GM19043 (cell line): Measurements from ENCODE around the gene TPX2.

Experiments
- ATAC-seq: cut with Tn5 transposase; IDR thresholded peaks from one replicate; pipeline ENCODE4 v1.9.1; 2021; ENCODE audit warnings: low read depth; ENCODE audit not compliant: unreplicated experiment

The TPX2 gene

GRCh38 chr20:31830406-31830981, 91.4 kb downstream of the TPX2 start:
- ATAC-seq, result no peak

DNA sequence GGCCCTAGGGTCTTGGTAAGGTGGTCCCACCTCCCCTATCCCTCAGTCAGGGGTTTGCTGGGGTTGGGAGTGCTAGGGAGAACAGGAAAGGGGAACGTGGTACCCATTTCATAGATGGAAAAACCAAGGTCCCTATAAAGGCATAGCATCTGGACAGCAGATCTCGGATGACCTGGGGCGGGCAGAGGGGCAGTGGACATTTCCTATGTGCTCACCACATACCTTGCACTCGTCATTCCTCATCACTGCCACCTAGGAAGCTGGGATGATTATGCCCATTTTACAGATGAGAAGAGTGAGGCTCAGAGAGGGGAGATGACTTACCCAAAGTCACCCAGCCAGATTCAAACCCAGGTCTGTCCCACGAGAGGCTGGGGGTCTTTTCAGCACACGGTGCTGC, 92.1 kb downstream of the TPX2 start:
- ATAC-seq, result no peak

DNA sequence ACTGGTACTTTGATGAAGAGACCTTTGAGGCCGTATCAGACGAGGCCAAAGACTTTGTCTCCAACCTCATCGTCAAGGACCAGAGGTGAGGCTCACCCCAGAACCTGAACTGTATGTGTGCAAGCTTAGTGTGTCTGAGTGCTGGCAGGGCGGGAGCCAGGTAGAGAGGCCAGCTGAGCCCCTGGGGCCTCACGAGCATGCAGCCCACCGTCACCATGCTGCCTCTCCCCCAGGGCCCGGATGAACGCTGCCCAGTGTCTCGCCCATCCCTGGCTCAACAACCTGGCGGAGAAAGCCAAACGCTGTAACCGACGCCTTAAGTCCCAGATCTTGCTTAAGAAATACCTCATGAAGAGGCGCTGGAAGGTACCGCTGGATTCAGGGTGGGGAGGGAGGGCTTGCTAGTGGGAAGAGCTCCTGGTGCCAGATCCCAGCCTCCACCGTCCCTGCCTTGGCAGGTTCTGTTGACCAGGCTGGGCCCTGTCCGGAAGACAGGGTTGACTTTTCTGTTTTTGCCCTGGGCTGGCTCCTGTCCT, 92.7 kb downstream of the TPX2 start:
- ATAC-seq, result no peak

- no peak for ATAC-seq
These were observed 94.2 kb downstream of the TPX2 start for GRCh38 chr20:31833130-31833930.

DNA sequence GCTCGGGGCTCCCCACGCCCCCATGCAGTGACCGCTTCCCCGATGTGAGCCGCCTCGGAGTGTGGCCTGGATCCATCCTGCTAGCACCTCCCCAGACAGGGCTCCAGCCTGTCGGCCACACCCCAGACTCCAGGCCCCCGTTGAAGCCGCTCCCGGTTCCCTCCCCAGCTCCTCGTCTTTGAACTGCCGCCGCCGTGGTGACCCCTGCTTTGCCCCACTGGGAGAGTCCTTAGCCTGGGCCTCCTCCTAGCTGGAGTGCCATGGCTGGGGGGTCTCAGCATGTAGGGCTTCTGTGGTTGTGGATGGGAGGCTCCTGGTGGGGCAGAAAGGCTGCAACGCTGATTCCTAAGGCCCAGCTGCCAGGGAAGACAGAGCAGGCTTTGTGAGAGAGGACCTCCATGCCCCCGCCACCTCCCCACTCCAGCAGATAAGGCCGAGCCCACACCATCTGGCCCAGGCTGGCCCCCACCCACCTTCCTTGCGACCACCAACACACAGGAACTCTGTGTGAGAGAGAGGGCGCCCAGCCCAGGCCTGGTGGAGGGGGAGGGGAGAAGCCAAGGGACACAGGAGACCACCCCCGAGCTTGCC, 94.9 kb downstream of the TPX2 start:
- no peak for ATAC-seq

DNA sequence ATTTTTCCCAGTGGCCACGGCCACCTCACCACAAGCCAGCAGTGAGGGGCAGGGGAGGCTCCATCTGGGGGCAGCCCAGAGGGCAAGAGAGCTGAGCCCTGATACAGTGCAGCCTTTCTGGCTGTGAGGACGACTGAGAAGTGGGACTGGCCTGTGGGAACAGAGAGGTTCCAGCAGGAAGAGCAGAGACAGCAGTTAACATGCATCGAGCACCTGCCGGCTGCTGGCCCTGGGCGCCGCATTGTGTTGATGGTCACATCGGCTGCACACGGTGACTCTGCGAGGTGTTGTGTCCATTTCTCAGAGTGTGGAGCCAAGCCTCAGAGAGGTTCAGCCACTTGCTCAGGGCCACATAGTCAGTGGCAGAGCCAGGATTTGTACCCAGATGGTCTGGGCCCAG, 96.5 kb downstream of the TPX2 start:
- no peak for ATAC-seq

GRCh38 chr20:31835977-31836852, 97.1 kb downstream of the TPX2 start:
- ATAC-seq, result peak; percentile 67

DNA sequence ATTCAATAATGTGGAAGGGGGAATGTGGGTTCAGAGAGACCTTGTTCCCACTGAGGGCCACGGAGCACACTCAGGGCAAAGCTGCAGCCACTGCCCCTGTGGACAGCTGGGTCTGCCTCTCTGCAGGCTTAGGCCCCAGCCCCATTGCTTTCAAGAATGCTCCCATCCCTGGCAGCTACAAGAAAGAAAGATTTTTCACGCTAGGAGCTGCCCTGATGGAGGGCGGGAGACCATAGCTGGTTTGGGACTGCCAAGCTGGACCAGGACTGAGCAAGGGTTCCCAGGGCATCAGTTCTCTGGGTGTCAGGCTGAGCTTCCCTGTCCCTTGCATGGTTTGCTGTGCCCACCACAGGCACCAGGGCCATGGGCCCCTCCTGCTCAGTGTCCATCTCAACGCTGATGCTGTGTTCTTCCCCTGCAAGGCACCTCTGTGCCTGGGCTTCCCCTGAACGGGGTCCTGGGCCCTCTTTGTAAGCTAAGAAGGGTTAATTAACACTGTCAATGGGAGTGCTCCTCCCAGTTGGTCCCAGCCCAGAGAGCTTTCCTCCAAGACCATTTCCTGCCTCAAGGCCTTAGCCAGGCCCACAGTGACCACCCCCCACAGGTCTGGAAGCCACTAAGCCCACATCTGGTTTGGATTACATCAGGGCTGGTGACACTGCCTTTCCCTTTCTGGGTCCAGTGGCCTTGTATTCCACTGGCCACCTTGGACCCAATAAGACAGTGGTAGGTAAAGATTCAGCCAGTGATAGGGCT, 97.9 kb downstream of the TPX2 start:
- no peak for ATAC-seq

DNA sequence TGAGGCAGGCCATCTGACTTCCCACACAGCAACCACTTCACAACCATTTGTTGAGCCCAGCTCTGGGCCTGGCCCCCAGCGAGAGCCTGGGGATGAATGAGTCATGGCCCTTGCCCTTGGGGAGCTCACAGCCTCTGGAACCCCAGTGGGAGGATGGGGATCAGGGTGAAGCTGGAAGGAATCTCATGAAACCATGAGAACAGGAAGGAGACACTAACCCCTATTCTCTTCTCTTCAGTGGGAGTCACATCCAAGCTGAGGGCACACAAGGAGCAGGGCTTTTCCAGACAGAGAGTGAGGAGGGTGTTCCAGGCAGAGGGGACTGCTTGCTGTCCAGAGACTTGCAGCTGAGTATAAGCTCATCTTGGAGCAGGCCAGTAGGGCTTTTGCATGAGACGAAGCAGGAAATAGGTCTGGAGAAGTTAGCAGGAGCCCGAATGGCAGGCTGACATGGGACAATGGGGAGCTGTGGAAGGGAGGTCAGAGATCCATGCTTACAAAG, 98.9 kb downstream of the TPX2 start:
- ATAC-seq, result no peak

- no peak for ATAC-seq
These were observed 99.7 kb downstream of the TPX2 start for GRCh38 chr20:31838646-31839292.

GRCh38 chr20:31839782-31840487, 100.8 kb downstream of the TPX2 start:
- no peak for ATAC-seq

DNA sequence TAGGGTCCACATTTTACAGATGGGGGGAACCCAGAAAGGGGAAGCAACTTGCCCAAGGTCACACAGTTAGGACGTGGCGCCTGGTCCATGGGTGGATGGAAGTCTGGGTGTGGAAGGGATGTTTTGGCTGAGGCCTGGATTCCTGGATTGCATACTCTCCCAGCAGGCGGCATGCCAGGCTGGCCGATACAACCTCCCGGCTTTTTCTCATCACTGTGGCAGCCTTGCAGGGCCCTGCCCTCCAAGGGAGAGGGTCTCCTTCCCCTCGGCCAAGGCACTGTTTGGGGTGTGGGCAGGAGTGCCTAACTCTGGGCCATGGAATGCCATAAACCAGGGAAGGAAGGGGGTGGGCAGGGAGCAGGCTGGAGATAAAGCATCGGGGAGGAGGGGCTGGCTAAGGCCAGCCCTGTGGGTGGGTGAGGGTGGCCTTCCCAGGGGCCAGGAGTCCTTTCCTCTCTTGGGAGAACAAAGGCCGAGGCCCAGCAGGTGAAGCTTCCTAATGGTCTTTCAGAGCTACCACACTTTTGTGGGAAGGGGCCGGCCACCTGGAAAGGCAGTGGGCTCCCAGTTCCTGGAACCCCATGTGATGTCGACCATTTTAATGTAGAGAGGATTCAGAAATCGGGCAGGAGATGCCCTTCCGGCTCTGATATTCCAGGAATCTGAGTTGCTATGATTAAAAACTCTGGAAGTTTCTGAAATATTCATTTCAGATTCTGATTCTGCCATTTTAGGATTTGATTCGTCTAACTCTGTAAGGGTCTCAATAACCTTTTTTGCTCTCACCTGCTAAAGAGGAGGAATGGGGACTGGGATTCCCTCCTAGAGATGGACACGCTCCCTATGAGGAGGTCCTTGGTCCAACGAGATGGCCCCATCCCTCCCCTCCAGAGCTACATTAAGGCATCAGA, 102.1 kb downstream of the TPX2 start:
- no peak for ATAC-seq

- ATAC-seq, result no peak
These were observed 102.8 kb downstream of the TPX2 start for GRCh38 chr20:31841928-31842327.

DNA sequence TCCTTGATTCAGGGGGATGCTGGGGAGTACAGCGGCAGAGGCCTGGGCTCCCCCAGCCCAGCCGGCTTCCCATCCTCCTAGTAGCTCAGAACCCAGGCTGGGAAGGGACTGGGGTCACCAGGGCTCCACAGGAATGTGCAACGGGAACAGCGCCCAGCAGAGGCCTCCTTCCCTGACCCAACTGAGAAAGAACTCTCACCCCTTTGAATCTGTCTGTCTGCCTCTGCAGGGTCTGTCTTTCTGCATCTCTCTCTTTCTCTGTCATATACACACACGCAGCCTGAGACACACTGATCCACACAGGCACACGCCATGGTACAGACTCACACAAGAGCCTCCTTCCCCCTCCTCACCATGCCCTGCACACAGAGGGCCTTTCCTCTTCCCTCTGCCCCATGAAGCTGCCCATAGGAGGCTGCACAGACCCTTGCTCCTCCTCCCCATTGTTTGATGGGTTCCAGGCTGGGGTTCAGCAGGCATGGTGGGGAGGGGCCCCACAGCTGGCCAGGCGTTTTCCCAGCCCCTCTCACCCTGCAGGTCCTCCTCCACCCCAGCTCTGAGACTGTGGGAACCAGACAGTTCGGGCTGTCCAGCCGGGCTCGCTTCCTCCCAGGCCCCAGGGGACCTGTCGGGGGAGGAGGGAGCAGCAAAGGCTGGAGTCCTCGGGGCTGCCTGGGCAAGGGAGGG, 103.5 kb downstream of the TPX2 start:
- no peak for ATAC-seq

DNA sequence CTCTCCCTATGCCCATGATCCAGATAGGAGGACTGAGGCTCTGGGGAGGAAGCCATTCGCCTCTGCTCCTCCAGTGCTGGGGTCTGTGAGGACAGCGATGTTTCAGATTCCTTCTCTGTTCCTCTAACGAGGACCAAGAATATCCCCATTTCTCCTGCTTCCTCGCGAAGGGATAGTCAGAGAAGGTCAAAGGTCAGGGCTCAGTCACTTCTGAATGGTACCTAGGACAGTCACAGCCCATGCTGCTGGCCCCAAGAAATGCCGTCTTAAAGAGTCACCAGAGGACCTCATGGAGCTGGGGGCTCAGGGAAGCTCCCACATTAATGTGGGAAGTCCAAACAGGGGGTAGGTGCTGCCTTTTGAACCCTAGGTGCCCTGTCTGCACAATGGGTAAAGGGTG, 104.2 kb downstream of the TPX2 start:
- no peak for ATAC-seq

DNA sequence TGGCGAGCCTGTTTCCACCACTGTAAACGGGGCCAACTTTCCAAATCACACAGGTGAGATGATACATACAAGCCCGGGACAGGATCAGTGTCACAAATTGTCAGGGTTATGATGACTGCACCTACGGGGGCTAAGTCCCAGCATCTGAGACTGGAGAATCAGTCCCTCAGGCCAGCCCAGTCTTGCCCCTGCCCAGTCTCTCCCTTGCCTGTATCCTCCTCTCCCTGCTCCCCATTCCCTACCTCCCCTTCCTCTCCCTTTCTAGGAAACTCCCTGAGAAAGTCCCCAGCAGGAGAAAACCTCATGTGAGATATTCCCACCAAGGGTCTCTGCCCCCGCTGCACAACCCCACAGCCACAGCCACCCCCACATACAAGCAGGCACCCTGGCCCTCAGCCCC, 104.8 kb downstream of the TPX2 start:
- no peak for ATAC-seq

DNA sequence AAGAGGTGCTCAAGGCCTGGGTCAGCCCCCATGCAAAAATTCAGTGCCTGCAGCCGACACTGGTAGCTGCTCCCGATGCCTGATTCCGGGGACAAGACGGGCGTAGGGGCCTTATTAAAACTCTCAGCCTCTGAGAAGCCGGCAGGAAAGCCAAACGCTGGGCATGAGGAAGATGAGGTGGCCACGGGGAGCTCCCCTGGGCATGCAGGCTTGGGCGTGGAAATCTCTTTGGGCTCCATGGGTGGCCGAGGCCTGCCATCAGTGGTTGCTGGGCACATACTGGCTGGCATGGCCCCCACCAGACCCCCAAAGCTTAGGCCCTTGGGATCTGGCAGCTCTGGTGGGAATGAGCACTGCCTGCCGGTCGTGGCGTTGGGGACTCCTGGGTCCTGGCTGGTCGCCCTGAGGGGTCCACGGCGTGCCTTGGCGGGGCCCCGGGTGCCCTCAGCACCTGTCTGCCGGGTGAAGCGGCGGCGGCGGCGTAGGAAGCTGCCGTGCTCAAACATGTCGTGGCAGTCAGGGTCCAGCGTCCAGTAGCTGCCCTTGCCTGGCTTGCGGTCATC, 105.7 kb downstream of the TPX2 start:
- ATAC-seq, result no peak
